GM10248 (cell line): ENCODE data around the gene PLCXD1.
"Not testable (repeated sequence)": the region's sequence is repeated elsewhere in the genome, so short reads cannot be mapped to it uniquely, and the experiment has no call there.

Experiments
- CTCF ChIA-PET: fragments of 300-600 bp; sonication (Branson Sonifier 250); formaldehyde crosslinking; extraction: SDS; loops from one replicate; lab custom pipeline; 2021; ENCODE audit warnings: antibody characterized with exemption; lab: Yijun Ruan, JAX
- POLR2A ChIA-PET: fragments of 350-650 bp; sonication (Branson Sonifier 250); formaldehyde crosslinking; extraction: SDS; loops from one replicate; lab custom pipeline; 2020; ENCODE audit warnings: antibody characterized with exemption; lab: Yijun Ruan, JAX
- DNase-seq: peaks from one replicate; pipeline ENCODE4 v3.0.0; 2012; ENCODE audit errors: extremely low spot score
- CTCF ChIP-seq: IDR thresholded peaks from 2 replicates; pipeline ENCODE4 v1.5.1; 2012; ENCODE audit warnings: mild to moderate bottlenecking, low read depth; ENCODE audit errors: extremely low read depth, missing control alignments, control extremely low read depth

PLCXD1 gene

GRCh38 chrX:329291-329910 lies 48.2 kb downstream of the PLCXD1 start:
- DNase-seq, result no peak

GRCh38 chrX:330141-330725 lies 49.1 kb downstream of the PLCXD1 start:
- CTCF ChIA-PET, POLR2A ChIA-PET, DNase-seq: not testable (repeated sequence)

More at GRCh38 chrX:329291-329910, 48.2 kb downstream of the PLCXD1 start:
- CTCF ChIA-PET, result no interaction called here
- POLR2A ChIA-PET, result no interaction called here
- TF ChIP-seq CTCF, result no peak

GRCh38 chrX:330726-331150 lies 49.6 kb downstream of the PLCXD1 start:
- CTCF ChIA-PET, result no interaction called here
- no peak for DNase-seq
- POLR2A ChIA-PET, result no interaction called here
- no peak for TF ChIP-seq CTCF

- no peak for DNase-seq
- ChIA-PET POLR2A (no interaction called here), CTCF (no interaction called here)
- TF ChIP-seq CTCF, result no peak
Measured at GRCh38 chrX:331151-331824, 50.1 kb downstream of the PLCXD1 start.

- no peak for TF ChIP-seq CTCF
- no peak for DNase-seq
- CTCF ChIA-PET, result no interaction called here
- POLR2A ChIA-PET, result no interaction called here
Measured at GRCh38 chrX:331825-332495, 50.8 kb downstream of the PLCXD1 start.

GRCh38 chrX:332496-332860 lies 51.3 kb downstream of the PLCXD1 start:
- CTCF ChIA-PET, result no interaction called here

More at GRCh38 chrX:332496-332860, 51.3 kb downstream of the PLCXD1 start:
- POLR2A ChIA-PET, result no interaction called here
- no peak for DNase-seq
- no peak for TF ChIP-seq CTCF
